HEK293 (cell line): ENCODE measurements around the gene TAS2R4.
A peak's percentile ranks its signal among the peaks of the same experiment; 100 is the strongest.

Source experiments
- CTCF ChIA-PET: fragments of 350-600 bp; formaldehyde crosslinking; extraction: SDS; loops from one replicate; lab custom pipeline; 2021; ENCODE audit warnings: antibody characterized with exemption; lab: Yijun Ruan, JAX
- POLR2A ChIA-PET: fragments of 300-600 bp; formaldehyde crosslinking; extraction: SDS; loops from one replicate; lab custom pipeline; 2020; ENCODE audit warnings: antibody characterized with exemption, inconsistent platforms; lab: Yijun Ruan, JAX
- H3K27ac ChIP-seq: fragments of 200-500 bp; sonication (Bioruptor generic); 2 replicates; pipeline ENCODE4 v1.5.1; 2014; ENCODE audit warnings: low read depth, low read length, control low read depth, inconsistent platforms; ENCODE audit errors: extremely low read depth
- H3K36me3 ChIP-seq, 2 experiments: fragments of 200-500 bp in 1 of 2; sonication (Bioruptor generic) in 1 of 2; 1 replicate in 1 of 2; 2 replicates in 1 of 2; pipeline ENCODE4 v1.5.1; 2014 to 2017; ENCODE audit warnings: inconsistent platforms in 2 of 2, low read length in 2 of 2; ENCODE audit not compliant: control insufficient read depth in 2 of 2, insufficient read depth in 1 of 2
- H3K4me1 ChIP-seq: fragments of 200-500 bp; sonication (Bioruptor generic); 2 replicates; pipeline ENCODE4 v1.5.1; 2014; ENCODE audit warnings: mild to moderate bottlenecking, low read length, inconsistent platforms; ENCODE audit not compliant: control insufficient read depth, insufficient read depth
- H3K4me3 ChIP-seq: 2 replicates; pipeline ENCODE4 v1.5.1; 2011; ENCODE audit warnings: low read depth, mild to moderate bottlenecking, control low read depth, low read length, moderate library complexity
- H3K9me3 ChIP-seq: fragments of 200-500 bp; sonication (Bioruptor generic); 2 replicates; pipeline ENCODE4 v1.5.1; 2014; ENCODE audit warnings: low read depth, low read length, inconsistent platforms; ENCODE audit not compliant: control insufficient read depth, insufficient read depth
- EGR2 ChIP-seq: fragments of 450-650 bp; formaldehyde crosslinking; IDR thresholded peaks from 2 replicates; pipeline ENCODE4 v1.5.1; 2016; ENCODE audit warnings: low read depth, missing biosample characterization, missing genetic modification characterization
- GLIS2 ChIP-seq: fragments of 450-650 bp; formaldehyde crosslinking; IDR thresholded peaks from 2 replicates; pipeline ENCODE4 v1.5.1; 2016; ENCODE audit warnings: missing biosample characterization, missing genetic modification characterization
- HOXC10 ChIP-seq: sonication (generic); formaldehyde crosslinking; IDR thresholded peaks from 2 replicates; pipeline ENCODE4 v1.8.1; 2023; ENCODE audit warnings: mild to moderate bottlenecking, missing genetic modification reagents
- IKZF3 ChIP-seq: fragments of 450-650 bp; IDR thresholded peaks from 2 replicates; pipeline ENCODE4 v1.5.0; 2018; ENCODE audit warnings: missing biosample characterization, mild to moderate bottlenecking, missing genetic modification characterization, moderate library complexity
- KLF10 ChIP-seq: fragments of 450-650 bp; IDR thresholded peaks from 2 replicates; pipeline ENCODE4 v1.5.1; 2018; ENCODE audit warnings: missing biosample characterization, mild to moderate bottlenecking, missing genetic modification characterization
- KLF17 ChIP-seq: fragments of 450-650 bp; formaldehyde crosslinking; IDR thresholded peaks from 2 replicates; pipeline ENCODE4 v1.5.1; 2016; ENCODE audit warnings: missing biosample characterization, missing genetic modification characterization
- SP7 ChIP-seq: fragments of 450-650 bp; formaldehyde crosslinking; IDR thresholded peaks from 2 replicates; pipeline ENCODE4 v1.5.1; 2016; ENCODE audit warnings: missing biosample characterization, missing genetic modification characterization
- YY2 ChIP-seq: fragments of 450-650 bp; formaldehyde crosslinking; IDR thresholded peaks from 2 replicates; pipeline ENCODE4 v1.5.1; 2016; ENCODE audit warnings: missing biosample characterization, missing genetic modification characterization
- ZBTB11 ChIP-seq: fragments of 450-650 bp; formaldehyde crosslinking; conservative IDR thresholded peaks from 2 replicates; pipeline ENCODE4 v1.5.1; 2016; ENCODE audit warnings: low read depth, missing biosample characterization, missing genetic modification characterization
- ZBTB48 ChIP-seq: fragments of 450-650 bp; formaldehyde crosslinking; IDR thresholded peaks from 2 replicates; pipeline ENCODE4 v1.5.1; 2016; ENCODE audit warnings: missing biosample characterization, missing genetic modification characterization
- ZFP69B ChIP-seq: fragments of 450-650 bp; formaldehyde crosslinking; IDR thresholded peaks from 2 replicates; pipeline ENCODE4 v1.5.1; 2016; ENCODE audit warnings: missing biosample characterization, missing genetic modification characterization
- ZNF10 ChIP-seq: fragments of 450-650 bp; formaldehyde crosslinking; IDR thresholded peaks from 2 replicates; pipeline ENCODE4 v1.5.1; 2017; ENCODE audit warnings: missing biosample characterization, missing genetic modification characterization
- ZNF214 ChIP-seq: fragments of 450-650 bp; formaldehyde crosslinking; IDR thresholded peaks from 2 replicates; pipeline ENCODE4 v1.5.1; 2017; ENCODE audit warnings: missing biosample characterization, mild to moderate bottlenecking, missing genetic modification characterization, borderline replicate concordance
- ZNF341 ChIP-seq: fragments of 450-650 bp; formaldehyde crosslinking; IDR thresholded peaks from 2 replicates; pipeline ENCODE4; 2016; ENCODE audit warnings: low read depth, missing biosample characterization, missing genetic modification characterization
- ZNF37A ChIP-seq: fragments of 450-650 bp; IDR thresholded peaks from 2 replicates; pipeline ENCODE4 v1.5.1; 2018; ENCODE audit warnings: missing biosample characterization, missing genetic modification characterization
- ZNF473 ChIP-seq: fragments of 450-650 bp; formaldehyde crosslinking; IDR thresholded peaks from 2 replicates; pipeline ENCODE4 v1.5.1; 2017; ENCODE audit warnings: missing biosample characterization, missing genetic modification characterization
- ZNF513 ChIP-seq: fragments of 450-650 bp; IDR thresholded peaks from 2 replicates; pipeline ENCODE4 v1.5.1; 2018; ENCODE audit warnings: missing biosample characterization, missing genetic modification characterization
- ZNF529 ChIP-seq: fragments of 450-650 bp; formaldehyde crosslinking; IDR thresholded peaks from 2 replicates; pipeline ENCODE4 v1.5.1; 2017; ENCODE audit warnings: missing genetic modification characterization, missing biosample characterization; ENCODE audit not compliant: insufficient replicate concordance
- ZNF544 ChIP-seq: fragments of 450-650 bp; formaldehyde crosslinking; IDR thresholded peaks from 2 replicates; pipeline ENCODE4 v1.5.0; 2017; ENCODE audit warnings: missing biosample characterization, missing genetic modification characterization
- ZNF548 ChIP-seq: fragments of 450-650 bp; formaldehyde crosslinking; IDR thresholded peaks from 2 replicates; pipeline ENCODE4 v1.5.1; 2016; ENCODE audit warnings: missing biosample characterization, missing genetic modification characterization
- ZNF600 ChIP-seq: fragments of 450-650 bp; formaldehyde crosslinking; IDR thresholded peaks from 2 replicates; pipeline ENCODE4 v1.5.1; 2016; ENCODE audit warnings: missing biosample characterization, missing genetic modification characterization
- ZNF610 ChIP-seq: fragments of 450-650 bp; formaldehyde crosslinking; IDR thresholded peaks from 2 replicates; pipeline ENCODE4 v1.5.1; 2016; ENCODE audit warnings: missing biosample characterization, missing genetic modification characterization, borderline replicate concordance
- ZNF639 ChIP-seq: fragments of 450-650 bp; formaldehyde crosslinking; IDR thresholded peaks from 2 replicates; pipeline ENCODE4 v1.5.1; 2016; ENCODE audit warnings: missing biosample characterization, missing genetic modification characterization
- ZNF658 ChIP-seq: fragments of 450-650 bp; formaldehyde crosslinking; IDR thresholded peaks from 2 replicates; pipeline ENCODE4; 2016; ENCODE audit warnings: missing biosample characterization, missing genetic modification characterization
- ZNF701 ChIP-seq: fragments of 450-650 bp; formaldehyde crosslinking; IDR thresholded peaks from 2 replicates; pipeline ENCODE4 v1.5.1; 2016; ENCODE audit warnings: missing biosample characterization, missing genetic modification characterization
- ZNF777 ChIP-seq: fragments of 450-650 bp; formaldehyde crosslinking; IDR thresholded peaks from 2 replicates; pipeline ENCODE4 v1.5.1; 2017; ENCODE audit warnings: missing biosample characterization, missing genetic modification characterization, borderline replicate concordance
- ZNF785 ChIP-seq: fragments of 450-650 bp; formaldehyde crosslinking; IDR thresholded peaks from 2 replicates; pipeline ENCODE4 v1.5.1; 2016; ENCODE audit warnings: missing biosample characterization, missing genetic modification characterization

TAS2R4 gene

GRCh38 chr7:141737836-141738591, 38.5 kb upstream of the TAS2R4 start, which contains the start of gene SSBP1 (continued):
- TF ChIP-seq ZNF610 (tag by site-specific recombination), result peak; percentile 81
- peak; percentile 75; the same call in 1 of the 2 replicates for TF ChIP-seq KLF10 (tag by site-specific recombination)
- no peak; the same call in 1 of the 2 replicates for TF ChIP-seq ZNF600 (tag by site-specific recombination)
- TF ChIP-seq HOXC10 (CRISPR knock-in tag), result no peak
- TF ChIP-seq ZFP69B, result peak; percentile 86
- TF ChIP-seq ZNF529 (tag by site-specific recombination), result no peak

- Histone ChIP-seq H3K27ac (no peak overlapping the region), H3K4me3 (peak overlapping the region; percentile 64), H3K9me3 (no peaks in the 10 kb centered on the region), H3K4me1 (no peaks in the 10 kb centered on the region), H3K36me3 (peaks cover 6 to 41% of the 10 kb centered on the region in 2 experiments)
- ChIA-PET POLR2A (interaction anchor here (0.7 to 1.8 kb wide), 6 partner anchors 11 to 188 kb away, joined by 3 to 12 read pairs (median 5); partner anchors contain the start of gene DENND11), CTCF (interaction anchor here (0.7 to 3.0 kb wide), 17 partner anchors 9 to 1172 kb away, joined by 3 to 23 read pairs (median 4); partner anchors contain the start of genes DENND11 and WEE2)
- peak; percentile 38; the same call in 1 of the 2 replicates for TF ChIP-seq GLIS2
- no peak for TF ChIP-seq ZNF777
- TF ChIP-seq YY2 (tag by site-specific recombination), result 0 out of 2 replicates have a peak, but pooled peaks have one; percentile 27
- peak; percentile 45; the same call in 1 of the 2 replicates for TF ChIP-seq ZNF513
- no peak for TF ChIP-seq ZNF639 (tag by site-specific recombination)
- no peak for TF ChIP-seq KLF17 (tag by site-specific recombination)
- TF ChIP-seq ZNF37A, result no peak
- no peak for TF ChIP-seq ZNF10 (tag by site-specific recombination)
- TF ChIP-seq ZNF658 (tag by site-specific recombination), result no peak
- TF ChIP-seq EGR2, result no peak
- no peak for TF ChIP-seq IKZF3
- 0 out of 2 replicates have a peak, but pooled peaks have one; percentile 14 for TF ChIP-seq ZBTB48 (tag by site-specific recombination)
- TF ChIP-seq, all 188 proteins: peak for 4
Measured at GRCh38 chr7:141738592-141739013, 37.9 kb upstream of the TAS2R4 start.

- no peaks in the 10 kb centered on the region for H3K4me1 ChIP-seq
- ChIA-PET POLR2A (interaction anchor here (1.4 to 1.8 kb wide), 3 partner anchors 11 to 189 kb away, joined by 3 to 12 read pairs (median 4); partner anchors contain the start of gene DENND11), CTCF (interaction anchor here (0.6 to 3.0 kb wide), 7 partner anchors 11 to 1191 kb away, joined by 3 to 23 read pairs (median 6); partner anchors contain the start of genes DENND11 and WEE2)
- H3K4me3 ChIP-seq, result peak overlapping the region; percentile 64
- H3K27ac ChIP-seq, result no peak overlapping the region
- H3K36me3 ChIP-seq, result peaks cover 12 to 48% of the 10 kb centered on the region in 2 experiments
- H3K9me3 ChIP-seq, result no peaks in the 10 kb centered on the region
- TF ChIP-seq ZNF548 (tag by site-specific recombination), result no peak
- no peak for TF ChIP-seq ZNF214 (tag by site-specific recombination)
- no peak for TF ChIP-seq ZNF785 (tag by site-specific recombination)
- TF ChIP-seq ZNF473 (tag by site-specific recombination), result no peak
- no peak for TF ChIP-seq ZNF701
- no peak for TF ChIP-seq ZNF544 (tag by site-specific recombination)
- TF ChIP-seq ZBTB11 (tag by site-specific recombination), result no peak
- no peak for TF ChIP-seq ZNF341 (tag by site-specific recombination)
- no peak for TF ChIP-seq SP7
Measured at GRCh38 chr7:141739250-141739649, 37.2 kb upstream of the TAS2R4 start.
